AG04449 (cell line): ENCODE results near the gene FOXP1.

Experiments
- CTCF ChIA-PET: fragments of 350-600 bp; formaldehyde crosslinking; extraction: SDS; loops from one replicate; lab custom pipeline; 2021; ENCODE audit warnings: antibody characterized with exemption; lab: Yijun Ruan, JAX
- POLR2A ChIA-PET: fragments of 400-600, 350-600 bp; formaldehyde crosslinking; extraction: SDS; loops from one replicate; lab custom pipeline; 2020; ENCODE audit warnings: antibody characterized with exemption, inconsistent platforms; lab: Yijun Ruan, JAX
- DNase-seq: peaks from one replicate; pipeline ENCODE4 v3.0.0-alpha.2; 2010; ENCODE audit warnings: low read depth, low spot score
- H3K4me3 ChIP-seq: 2 replicates; pipeline ENCODE4 v1.5.1; 2011; ENCODE audit warnings: low read depth, mild to moderate bottlenecking, control low read depth, low read length
- CTCF ChIP-seq: IDR thresholded peaks from one replicate; pipeline ENCODE4 v1.5.1; 2011; ENCODE audit warnings: mild to moderate bottlenecking, moderate library complexity, low read length, control low read depth, inconsistent platforms; ENCODE audit not compliant: insufficient read depth; ENCODE audit errors: missing control alignments

FOXP1 gene

GRCh38 chr3:71271596-71271995 lies 311.9 kb downstream of the FOXP1 start:
- DNase-seq: no peak
- no peak overlapping the region for H3K4me3 ChIP-seq
- CTCF ChIA-PET: no interaction called here
- no peak for TF ChIP-seq CTCF
- POLR2A ChIA-PET: no interaction called here

GRCh38 chr3:71269906-71270305 lies 313.6 kb downstream of the FOXP1 start:
- H3K4me3 ChIP-seq: no peak overlapping the region
- no peak for TF ChIP-seq CTCF
- POLR2A ChIA-PET: no interaction called here
- CTCF ChIA-PET: no interaction called here
- DNase-seq: no peak

- no peak overlapping the region for H3K4me3 ChIP-seq
- TF ChIP-seq CTCF: no peak
- no peak for DNase-seq
- CTCF ChIA-PET: interaction anchor here (1.2 kb wide), 1 partner anchor 12 kb away, joined by 3 read pairs; no protein-coding TSS in a partner anchor
- POLR2A ChIA-PET: interaction anchor here (0.6 kb wide), 1 partner anchor 542 kb away, joined by 3 read pairs; no protein-coding TSS in a partner anchor
These were observed 315.0 kb downstream of the FOXP1 start for GRCh38 chr3:71268462-71268999.

GRCh38 chr3:71266875-71267274 lies 316.7 kb downstream of the FOXP1 start:
- no peak overlapping the region for H3K4me3 ChIP-seq
- no peak for TF ChIP-seq CTCF
- ChIA-PET CTCF (no interaction called here), POLR2A (no interaction called here)
- DNase-seq: no peak

- no peak for DNase-seq
- no peak overlapping the region for H3K4me3 ChIP-seq
- POLR2A ChIA-PET: no interaction called here
- CTCF ChIA-PET: interaction anchor here (1.6 kb wide), 1 partner anchor 13 kb away, joined by 4 read pairs; no protein-coding TSS in a partner anchor
- no peak for TF ChIP-seq CTCF
These were observed 318.1 kb downstream of the FOXP1 start for GRCh38 chr3:71265365-71265915.

GRCh38 chr3:71264840-71265239 lies 318.7 kb downstream of the FOXP1 start:
- CTCF ChIA-PET: interaction anchor here (1.6 kb wide), 1 partner anchor 12 kb away, joined by 4 read pairs; no protein-coding TSS in a partner anchor
- no peak for DNase-seq
- POLR2A ChIA-PET: no interaction called here
- H3K4me3 ChIP-seq: no peak overlapping the region
- no peak for TF ChIP-seq CTCF
